ENCODE results near the gene CAMK2A. TPM values are rescaled to one million over a fixed set of nuclear protein-coding genes. Genes with fewer than 3 reads are reported as not detected.
"Not testable (repeated sequence)": the region's sequence is repeated elsewhere in the genome, so short reads cannot be mapped to it uniquely, and the experiment has no call there.

Gene CAMK2A
- total and polyA plus RNA-seq, 9 donors: 0.12 to 1.3 (median 0.62) TPM

GRCh38 chr5:150236313-150236712 is 53.3 kb downstream of the CAMK2A start:
- no peak overlapping the region for H3K4me3 ChIP-seq
- no peak overlapping the region for H3K27ac ChIP-seq
- WGBS, 3 donors: 83 to 89% (median 86%) methylated on average over 2 of the region's 2 CpGs
- no peaks in the 10 kb centered on the region for H3K9me3 ChIP-seq
- intact Hi-C loops (cut with DNase I): no loop called here
- no peak for DNase-seq
- H3K4me1 ChIP-seq (ENCODE audit: insufficient read depth): no peaks in the 10 kb centered on the region
- H3K36me3 ChIP-seq: no peaks in the 10 kb centered on the region
- no peaks in the 10 kb centered on the region for H3K27me3 ChIP-seq
- no peak for TF ChIP-seq CTCF (IDR thresholded peaks at IDR 0.05)
- no peak for TF ChIP-seq EP300 (IDR thresholded peaks at IDR 0.05)
- TF ChIP-seq POLR2A (IDR thresholded peaks at IDR 0.05): no peak

- no peaks in the 10 kb centered on the region for H3K9me3 ChIP-seq
- no peaks in the 10 kb centered on the region for H3K4me1 ChIP-seq (ENCODE audit: insufficient read depth)
- 67 to 78% (median 71%) methylated on average over 5 of the region's 5 CpGs for WGBS, 3 donors
- no peak overlapping the region for H3K4me3 ChIP-seq
- TF ChIP-seq POLR2A (IDR thresholded peaks at IDR 0.05) (no peak), CTCF (IDR thresholded peaks at IDR 0.05) (no peak), EP300 (IDR thresholded peaks at IDR 0.05) (no peak)
- DNase-seq: no peak
- intact Hi-C loops (cut with DNase I): no loop called here
- no peaks in the 10 kb centered on the region for H3K27me3 ChIP-seq
- H3K36me3 ChIP-seq: no peaks in the 10 kb centered on the region
- no peak overlapping the region for H3K27ac ChIP-seq
Observed at GRCh38 chr5:150235500-150235854, 54.1 kb downstream of the CAMK2A start.

- H3K27me3 ChIP-seq: no peaks in the 10 kb centered on the region
- TF ChIP-seq CTCF (IDR thresholded peaks at IDR 0.05) (no peak), EP300 (IDR thresholded peaks at IDR 0.05) (no peak), POLR2A (IDR thresholded peaks at IDR 0.05) (no peak)
- no peak overlapping the region for H3K27ac ChIP-seq
- H3K36me3 ChIP-seq: no peaks in the 10 kb centered on the region
- no peaks in the 10 kb centered on the region for H3K9me3 ChIP-seq
- H3K4me1 ChIP-seq (ENCODE audit: insufficient read depth): no peaks in the 10 kb centered on the region
- intact Hi-C loops (cut with DNase I): no loop called here
- WGBS, 3 donors: 72 to 82% (median 73%) methylated on average over 5 of the region's 5 CpGs
- no peak for DNase-seq
- H3K4me3 ChIP-seq: no peak overlapping the region
Observed at GRCh38 chr5:150234576-150235499, 54.7 kb downstream of the CAMK2A start.

GRCh38 chr5:150233706-150234105 is 55.9 kb downstream of the CAMK2A start:
- H3K27ac ChIP-seq; H3K4me3 ChIP-seq; DNase-seq; H3K27me3 ChIP-seq; H3K4me1 ChIP-seq (ENCODE audit: insufficient read depth); H3K9me3 ChIP-seq; intact Hi-C loops (cut with DNase I); H3K36me3 ChIP-seq: not testable (repeated sequence)
- WGBS, 3 donors: 93 to 97% (median 96%) methylated on average over 5 of the region's 5 CpGs

GRCh38 chr5:150230842-150231241 is 58.7 kb downstream of the CAMK2A start:
- WGBS, 3 donors: 58 to 78% (median 75%) methylated on average over 7 of the region's 7 CpGs
- Histone ChIP-seq H3K36me3 (no peaks in the 10 kb centered on the region), H3K9me3 (no peaks in the 10 kb centered on the region), H3K4me3 (no peak overlapping the region), H3K27ac (no peak overlapping the region), H3K4me1 (ENCODE audit: insufficient read depth) (no peaks in the 10 kb centered on the region), H3K27me3 (no peaks in the 10 kb centered on the region)
- intact Hi-C loops (cut with DNase I): no loop called here
- TF ChIP-seq EP300 (IDR thresholded peaks at IDR 0.05): no peak
- no peak for TF ChIP-seq CTCF (IDR thresholded peaks at IDR 0.05)
- no peak for TF ChIP-seq POLR2A (IDR thresholded peaks at IDR 0.05)
- DNase-seq: no peak
